ENCODE results near the gene FOXE1.

FOXE1 gene

GRCh38 chr9:97853056-97853843 is at the start of gene FOXE1:
FOXE1 (plus strand) TSS chr9:97853226; CDS start chr9:97853915, 689 bp downstream.
- H3K4me3 ChIP-seq (ENCODE audit: control insufficient read depth, low read depth, low read length): no peak within 1 kb of the TSS
- no peak for TF ChIP-seq CTCF (conservative IDR thresholded peaks at IDR 0.05; ENCODE audit: control insufficient read depth, insufficient read depth, low read depth, low read length)
- DNase-seq (ENCODE audit: low read depth): no peak

- H3K4me3 ChIP-seq (ENCODE audit: control insufficient read depth, low read depth, low read length): no peak overlapping the region
- DNase-seq (ENCODE audit: low read depth): no peak
Measured at GRCh38 chr9:97804059-97804365, 49.0 kb upstream of the FOXE1 start.

DNA sequence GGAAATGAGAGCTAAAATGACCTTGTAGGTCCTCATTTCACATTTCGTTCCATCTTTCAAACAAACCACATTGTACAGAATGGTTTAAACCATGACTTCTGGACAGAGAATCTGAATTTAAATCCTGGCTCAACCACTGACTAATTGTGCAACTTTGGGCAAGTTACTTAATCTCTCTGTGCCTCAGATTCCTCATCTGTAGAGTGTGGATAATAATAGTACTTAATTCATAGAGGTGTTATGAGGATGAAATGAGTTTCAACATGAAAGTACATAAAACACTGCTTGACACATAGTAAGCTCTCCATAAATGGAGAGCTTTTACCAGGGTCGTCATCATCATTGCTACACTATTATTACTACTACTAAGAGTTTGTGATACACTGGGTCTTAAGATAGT is 46.3 kb upstream of the FOXE1 start:
- no peak for DNase-seq (ENCODE audit: low read depth)
- no peak for TF ChIP-seq CTCF (conservative IDR thresholded peaks at IDR 0.05; ENCODE audit: control insufficient read depth, insufficient read depth, low read depth, low read length)

More at GRCh38 chr9:97804059-97804365, 49.0 kb upstream of the FOXE1 start:
- TF ChIP-seq CTCF (conservative IDR thresholded peaks at IDR 0.05; ENCODE audit: control insufficient read depth, insufficient read depth, low read depth, low read length): no peak

DNA sequence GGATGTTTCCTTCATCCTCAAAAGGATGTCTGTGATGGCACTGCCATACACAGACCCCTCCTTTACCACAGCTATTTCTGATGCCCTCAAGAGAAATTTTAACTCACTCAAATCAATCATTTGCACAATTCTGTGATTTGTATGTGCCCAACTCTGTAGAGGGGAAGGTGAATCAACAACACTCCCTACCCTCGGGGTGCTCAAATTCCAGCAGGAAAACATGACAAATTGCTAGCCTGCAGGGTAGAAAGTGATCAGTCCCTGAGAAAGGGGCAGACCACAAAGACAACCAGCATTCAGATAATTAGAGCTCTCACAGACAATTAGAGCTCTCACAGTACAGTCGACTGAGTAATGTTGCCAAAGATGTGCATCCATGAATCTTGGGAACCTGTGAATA is 45.3 kb upstream of the FOXE1 start:
- no peak overlapping the region for H3K4me3 ChIP-seq (ENCODE audit: control insufficient read depth, low read depth, low read length)
- no peak for DNase-seq (ENCODE audit: low read depth)
- TF ChIP-seq CTCF (conservative IDR thresholded peaks at IDR 0.05; ENCODE audit: control insufficient read depth, insufficient read depth, low read depth, low read length): no peak

More for the DNA sequence above, 46.3 kb upstream of the FOXE1 start:
- H3K4me3 ChIP-seq (ENCODE audit: control insufficient read depth, low read depth, low read length): no peak overlapping the region

DNA sequence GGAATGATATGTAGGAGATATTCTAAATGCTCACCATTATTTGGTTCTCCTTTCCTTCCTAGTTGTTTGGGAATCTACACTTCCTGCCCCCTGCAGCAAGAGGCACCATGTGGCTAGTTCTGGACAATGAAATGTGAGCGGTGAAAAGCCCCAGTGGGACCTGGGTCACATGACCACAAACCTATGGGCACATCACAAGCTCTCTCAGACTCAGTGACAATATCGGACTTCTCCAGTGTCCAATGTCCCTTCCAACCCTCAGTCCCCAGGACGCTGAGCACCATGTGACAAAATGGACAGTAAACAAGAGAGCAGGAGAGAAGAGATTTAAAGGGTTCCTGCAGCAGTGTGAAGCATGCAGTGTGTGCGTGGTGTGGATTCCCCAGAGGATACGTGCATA is 44.6 kb upstream of the FOXE1 start:
- no peak for TF ChIP-seq CTCF (conservative IDR thresholded peaks at IDR 0.05; ENCODE audit: control insufficient read depth, insufficient read depth, low read depth, low read length)
- no peak for DNase-seq (ENCODE audit: low read depth)

DNA sequence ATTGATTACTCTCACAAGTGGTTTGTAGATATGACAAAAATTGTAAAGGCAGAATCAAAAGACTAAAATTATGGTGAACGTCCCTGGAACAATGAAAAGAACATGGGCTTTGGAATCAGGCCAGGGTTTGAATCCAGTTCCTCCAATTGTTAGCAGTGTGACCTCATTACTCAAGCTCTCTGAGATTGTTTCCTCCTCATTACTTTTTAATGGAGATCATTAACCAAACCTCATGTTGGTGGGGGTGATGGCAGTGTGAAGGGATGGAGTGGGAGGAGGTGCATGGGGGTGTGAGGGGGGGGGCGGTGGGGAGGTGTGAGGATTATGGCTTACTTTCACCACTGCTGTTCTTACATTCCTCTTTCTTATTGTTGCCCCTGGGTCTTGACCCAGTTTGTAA is 44.1 kb upstream of the FOXE1 start:
- no peak for TF ChIP-seq CTCF (conservative IDR thresholded peaks at IDR 0.05; ENCODE audit: control insufficient read depth, insufficient read depth, low read depth, low read length)

More for the DNA sequence above, 44.6 kb upstream of the FOXE1 start:
- H3K4me3 ChIP-seq (ENCODE audit: control insufficient read depth, low read depth, low read length): no peak overlapping the region

More for the DNA sequence above, 44.1 kb upstream of the FOXE1 start:
- H3K4me3 ChIP-seq (ENCODE audit: control insufficient read depth, low read depth, low read length): no peak overlapping the region
- no peak for DNase-seq (ENCODE audit: low read depth)
